Esophagus squamous epithelium (tissue), 4 donors: ENCODE data around the gene TAGLN.

ENCODE experiments used
- CTCF ChIP-seq, 6 experiments: fragments of 450-650 bp in 4 of 6; fragments of 200-600 bp in 2 of 6; sonication (generic) in 2 of 6; IDR thresholded peaks; one replicate each; pipeline ENCODE4 v1.5.1; 2016 to 2019; ENCODE audit warnings: antibody characterized with exemption in 6 of 6, mild to moderate bottlenecking in 4 of 6, moderate library complexity in 4 of 6
- POLR2A ChIP-seq, 4 donors: fragments of 450-650 bp; IDR thresholded peaks; one replicate each; pipeline ENCODE4 v1.6.1; 2017; ENCODE audit warnings: antibody characterized with exemption in 4 of 4, mild to moderate bottlenecking in 4 of 4, moderate library complexity in 3 of 4

GRCh38 chr11:117193130-117194020 lies 5.8 kb upstream of the TAGLN start:
- no peak for TF ChIP-seq POLR2A (IDR thresholded peaks at IDR 0.05)
- TF ChIP-seq CTCF (IDR thresholded peaks at IDR 0.05) = no peak
